Gastrocnemius medialis (tissue), 4 donors: ENCODE measurements around the gene FBXO17. TPM values are rescaled to one million over a fixed set of nuclear protein-coding genes. Genes with fewer than 3 reads are reported as not detected.
"Not testable (repeated sequence)": the region's sequence is repeated elsewhere in the genome, so short reads cannot be mapped to it uniquely, and the experiment has no call there.

Source experiments
- ATAC-seq, 2 donors: fragments of 150-250 bp; one replicate each; pipeline ENCODE4 v1.9.1; 2016
- DNase-seq, 2 donors: peaks; one replicate each; pipeline ENCODE4 v3.0.0-alpha.2; 2019
- H3K27ac ChIP-seq, 4 donors: fragments of 200-600 bp; sonication (generic); 1 replicate in 1 of 4; 2 replicates in 3 of 4; pipeline ENCODE4 v1.5.1; 2016 to 2018; ENCODE audit warnings: mild to moderate bottlenecking in 2 of 4, moderate library complexity in 1 of 4
- H3K27me3 ChIP-seq, 3 donors: fragments of 200-600 bp; sonication (generic) in 2 of 3; 1 replicate in 1 of 3; 2 replicates in 2 of 3; pipeline versions ENCODE4 v1.5.1 to v1.6.0; 2016 to 2019; ENCODE audit warnings: mild to moderate bottlenecking in 1 of 3, moderate library complexity in 1 of 3
- H3K36me3 ChIP-seq, 2 donors: fragments of 200-600 bp; sonication (generic) in 1 of 2; one replicate each; pipeline ENCODE4 v1.5.1; 2017 to 2018
- H3K4me1 ChIP-seq, 2 donors: fragments of 200-600 bp; sonication (generic) in 1 of 2; one replicate each; pipeline ENCODE4 v1.5.1; 2016 to 2017; ENCODE audit warnings: mild to moderate bottlenecking in 2 of 2
- H3K4me3 ChIP-seq, 4 donors: fragments of 200-600 bp; sonication (generic) in 3 of 4; 1 replicate in 1 of 4; 2 replicates in 3 of 4; pipeline ENCODE4 v1.5.1; 2016 to 2019; ENCODE audit warnings: mild to moderate bottlenecking in 2 of 4
- H3K9me3 ChIP-seq, 3 donors: fragments of 200-600 bp; sonication (generic) in 2 of 3; 1 replicate in 1 of 3; 2 replicates in 2 of 3; pipeline ENCODE4 v1.5.1; 2016 to 2019
- CTCF ChIP-seq, 5 experiments: fragments of 450-650 bp in 3 of 5; fragments of 200-600 bp in 2 of 5; sonication (generic) in 2 of 5; IDR thresholded peaks in 4 of 5; conservative IDR thresholded peaks in 1 of 5; 1 replicate in 4 of 5; 2 replicates in 1 of 5; pipeline ENCODE4 v1.5.1; 2016 to 2019; ENCODE audit warnings: antibody characterized with exemption in 5 of 5, mild to moderate bottlenecking in 3 of 5, moderate library complexity in 3 of 5
- POLR2A ChIP-seq, 2 donors: fragments of 450-650 bp; IDR thresholded peaks; one replicate each; pipeline ENCODE4 v1.6.1; 2017; ENCODE audit warnings: antibody characterized with exemption in 2 of 2, mild to moderate bottlenecking in 2 of 2, moderate library complexity in 2 of 2
- in situ Hi-C, 4 donors: fragments of 200-750 bp; cut with MboI; loops; one replicate each; pipeline versions ENCODE4 v1.15.0 to v1.8.0; 2017; ENCODE audit warnings: low sequenced_read_pairs in 4 of 4
- intact Hi-C: fragments of 100-400 bp; cut with DNase I; formaldehyde crosslinking; loops from one replicate; pipeline ENCODE4 v1.15.1; 2023; ENCODE audit warnings: low total_unique reads
- total RNA-seq, 4 donors: library from RNA; depleted of rRNA; stranded (reverse); fragments of >200 nt; gene quantifications; one replicate each; pipeline versions ENCODE4 v1.1.0 to v1.2.3, GENCODE V29; 2016

FBXO17 gene
- total RNA-seq, 4 donors from 2014 or later, result 1.6 to 4.2 (median 2.4) TPM

GRCh38 chr19:39004403-39004802, 28.9 kb upstream of the FBXO17 start:
- ATAC-seq (no peak), DNase-seq (no peak)
- Histone ChIP-seq H3K9me3 (no peaks in the 10 kb centered on the region), H3K27me3 (peaks cover 0 to 2% (median 0%) of the 10 kb centered on the region in 3 donors), H3K4me3 (no peak overlapping the region), H3K36me3 (no peaks in the 10 kb centered on the region), H3K27ac (no peak overlapping the region), H3K4me1 (no peaks in the 10 kb centered on the region)
- in situ Hi-C loops, result no loop called here
- no peak for TF ChIP-seq POLR2A (IDR thresholded peaks at IDR 0.05)
- intact Hi-C loops, result no loop called here

- TF ChIP-seq POLR2A (IDR thresholded peaks at IDR 0.05) (no peak), CTCF (IDR thresholded peaks at IDR 0.05 in 4 of 5, conservative IDR thresholded peaks at IDR 0.05 in 1 of 5) (no peak)
- H3K36me3 ChIP-seq, result no peaks in the 10 kb centered on the region
- in situ Hi-C loops (no loop called here), intact Hi-C loops (no loop called here)
- ATAC-seq (no peak), DNase-seq (no peak)
- no peaks in the 10 kb centered on the region for H3K9me3 ChIP-seq
- no peak overlapping the region for H3K4me3 ChIP-seq
- no peaks in the 10 kb centered on the region for H3K4me1 ChIP-seq
- peaks cover 0 to 2% (median 0%) of the 10 kb centered on the region in 3 donors for H3K27me3 ChIP-seq
- no peak overlapping the region for H3K27ac ChIP-seq
Measured at GRCh38 chr19:39003796-39004195, 28.3 kb upstream of the FBXO17 start.

- H3K9me3 ChIP-seq, result no peaks in the 10 kb centered on the region
- intact Hi-C loops (no loop called here), in situ Hi-C loops (no loop called here)
- DNase-seq (no peak), ATAC-seq (no peak)
- H3K36me3 ChIP-seq, result no peaks in the 10 kb centered on the region
- no peak for TF ChIP-seq CTCF (IDR thresholded peaks at IDR 0.05 in 4 of 5, conservative IDR thresholded peaks at IDR 0.05 in 1 of 5)
- TF ChIP-seq POLR2A (IDR thresholded peaks at IDR 0.05), result no peak
- peaks cover 0 to 2% (median 0%) of the 10 kb centered on the region in 3 donors for H3K27me3 ChIP-seq
- no peaks in the 10 kb centered on the region for H3K4me1 ChIP-seq
- no peak overlapping the region for H3K27ac ChIP-seq
- H3K4me3 ChIP-seq, result no peak overlapping the region
Measured at GRCh38 chr19:39003188-39003587, 27.6 kb upstream of the FBXO17 start.

- ATAC-seq (no peak), DNase-seq (no peak)
- H3K9me3 ChIP-seq, result no peaks in the 10 kb centered on the region
- H3K27ac ChIP-seq, result no peak overlapping the region
- no peak for TF ChIP-seq POLR2A (IDR thresholded peaks at IDR 0.05)
- no peak for TF ChIP-seq CTCF (IDR thresholded peaks at IDR 0.05 in 4 of 5, conservative IDR thresholded peaks at IDR 0.05 in 1 of 5)
- no peak overlapping the region for H3K4me3 ChIP-seq
- H3K36me3 ChIP-seq, result no peaks in the 10 kb centered on the region
- H3K4me1 ChIP-seq, result no peaks in the 10 kb centered on the region
- H3K27me3 ChIP-seq, result peaks cover 0 to 2% (median 0%) of the 10 kb centered on the region in 3 donors
- in situ Hi-C loops, result no loop called here
- intact Hi-C loops, result no loop called here
Measured at GRCh38 chr19:39001041-39001440, 25.5 kb upstream of the FBXO17 start.

- in situ Hi-C loops, ATAC-seq, H3K4me1 ChIP-seq, H3K36me3 ChIP-seq, H3K4me3 ChIP-seq, DNase-seq, H3K9me3 ChIP-seq, intact Hi-C loops, H3K27ac ChIP-seq: not testable (repeated sequence)
- H3K27me3 ChIP-seq, result peaks cover 0 to 10% (median 5%) of the 10 kb centered on the region in 3 donors
Measured at GRCh38 chr19:38997576-38997975, 22.0 kb upstream of the FBXO17 start.

GRCh38 chr19:38993271-38993670, 17.7 kb upstream of the FBXO17 start:
- TF ChIP-seq CTCF (IDR thresholded peaks at IDR 0.05 in 4 of 5, conservative IDR thresholded peaks at IDR 0.05 in 1 of 5) (no peak), POLR2A (IDR thresholded peaks at IDR 0.05) (no peak)
- Histone ChIP-seq H3K4me3 (no peak overlapping the region), H3K4me1 (no peaks in the 10 kb centered on the region), H3K36me3 (no peaks in the 10 kb centered on the region), H3K9me3 (no peaks in the 10 kb centered on the region), H3K27ac (no peak overlapping the region), H3K27me3 (peaks cover 0 to 16% (median 8%) of the 10 kb centered on the region in 3 donors)
- intact Hi-C loops, result no loop called here
- ATAC-seq (no peak), DNase-seq (no peak)
- in situ Hi-C loops, result no loop called here
